ENCODE results near the gene CASK.

The CASK gene

GRCh38 chrX:41474726-41475100, 448.6 kb downstream of the CASK start:
- no peak overlapping the region for H2AK5ac ChIP-seq (ENCODE audit: low read length)
- DNase-seq, result peak; percentile 13
- no CpG with 5 or more reads among the region's 16 CpGs for WGBS (ENCODE audit: extremely low coverage, insufficient coverage, low lambda C conversion rate)

GRCh38 chrX:41473936-41474725, 449.2 kb downstream of the CASK start:
- Histone ChIP-seq H3K18ac (ENCODE audit: low read length) (peak overlapping the region; percentile 46), H3K79me2 (ENCODE audit: control insufficient read depth, insufficient read depth, low read length) (no peaks in the 10 kb centered on the region), H2BK15ac (replicated peaks; ENCODE audit: low read depth) (no peak overlapping the region), H3K27me3 (ENCODE audit: insufficient read depth, low read length, poor library complexity) (no peaks in the 10 kb centered on the region), H3K4ac (ENCODE audit: low read depth, low read length) (peak overlapping the region; percentile 1), H3K4me1 (ENCODE audit: control insufficient read depth, low read depth, low read length) (peaks cover 2% of the 10 kb centered on the region), H2BK120ac (ENCODE audit: low read depth, low read length) (peak overlapping the region; percentile 51), H4K5ac (ENCODE audit: low read length) (no peak overlapping the region), H3K79me1 (ENCODE audit: low read length) (no peaks in the 10 kb centered on the region), H3K36me3 (ENCODE audit: control insufficient read depth, insufficient read depth, low read length) (no peaks in the 10 kb centered on the region), H3K9ac (ENCODE audit: low read length) (no peak overlapping the region), H3K4me3 (ENCODE audit: low read length) (no peak overlapping the region), H3K4me2 (ENCODE audit: low read length) (no peak overlapping the region), H3K56ac (ENCODE audit: low read length) (peak overlapping the region; percentile 34), H3K27ac (ENCODE audit: low read depth, low read length) (peak overlapping the region; percentile 60), H4K8ac (ENCODE audit: low read depth, low read length) (no peak overlapping the region), H2BK5ac (ENCODE audit: low read length) (no peak overlapping the region), H3K23ac (ENCODE audit: low read length) (no peak overlapping the region), H2AK5ac (ENCODE audit: low read length) (no peak overlapping the region)
- no peak for DNase-seq
- WGBS (ENCODE audit: extremely low coverage, insufficient coverage, low lambda C conversion rate), result no CpG with 5 or more reads among the region's 91 CpGs

More at GRCh38 chrX:41474726-41475100, 448.6 kb downstream of the CASK start:
- Histone ChIP-seq H3K56ac (ENCODE audit: low read length) (peak overlapping the region; percentile 34), H3K23ac (ENCODE audit: low read length) (no peak overlapping the region), H4K5ac (ENCODE audit: low read length) (no peak overlapping the region), H2BK5ac (ENCODE audit: low read length) (no peak overlapping the region), H3K9ac (ENCODE audit: low read length) (no peak overlapping the region), H3K36me3 (ENCODE audit: control insufficient read depth, insufficient read depth, low read length) (no peaks in the 10 kb centered on the region), H3K4ac (ENCODE audit: low read depth, low read length) (peak overlapping the region; percentile 1), H3K4me1 (ENCODE audit: control insufficient read depth, low read depth, low read length) (peaks cover 2% of the 10 kb centered on the region), H4K8ac (ENCODE audit: low read depth, low read length) (no peak overlapping the region), H2BK120ac (ENCODE audit: low read depth, low read length) (peak overlapping the region; percentile 51), H3K79me1 (ENCODE audit: low read length) (no peaks in the 10 kb centered on the region), H3K4me3 (ENCODE audit: low read length) (no peak overlapping the region), H3K79me2 (ENCODE audit: control insufficient read depth, insufficient read depth, low read length) (no peaks in the 10 kb centered on the region), H3K4me2 (ENCODE audit: low read length) (no peak overlapping the region), H2BK15ac (replicated peaks; ENCODE audit: low read depth) (no peak overlapping the region), H3K27me3 (ENCODE audit: insufficient read depth, low read length, poor library complexity) (no peaks in the 10 kb centered on the region), H3K18ac (ENCODE audit: low read length) (peak overlapping the region; percentile 46), H3K27ac (ENCODE audit: low read depth, low read length) (peak overlapping the region; percentile 60)

GRCh38 chrX:41472231-41472815, 451.0 kb downstream of the CASK start:
- WGBS (ENCODE audit: extremely low coverage, insufficient coverage, low lambda C conversion rate), result no CpG with 5 or more reads among the region's 32 CpGs
- H4K8ac ChIP-seq (ENCODE audit: low read depth, low read length), result no peak overlapping the region
- no peak overlapping the region for H2BK5ac ChIP-seq (ENCODE audit: low read length)
- peak; percentile 74 for DNase-seq
- no peak overlapping the region for H2BK15ac ChIP-seq (replicated peaks; ENCODE audit: low read depth)
- no peak overlapping the region for H2BK120ac ChIP-seq (ENCODE audit: low read depth, low read length)
- H3K9ac ChIP-seq (ENCODE audit: low read length), result no peak overlapping the region
- no peaks in the 10 kb centered on the region for H3K36me3 ChIP-seq (ENCODE audit: control insufficient read depth, insufficient read depth, low read length)
- no peak overlapping the region for H3K4me2 ChIP-seq (ENCODE audit: low read length)
- no peak overlapping the region for H3K56ac ChIP-seq (ENCODE audit: low read length)
- no peak overlapping the region for H4K5ac ChIP-seq (ENCODE audit: low read length)
- H3K27me3 ChIP-seq (ENCODE audit: insufficient read depth, low read length, poor library complexity), result no peaks in the 10 kb centered on the region
- H3K4me3 ChIP-seq (ENCODE audit: low read length), result no peak overlapping the region
- peaks cover 2% of the 10 kb centered on the region for H3K4me1 ChIP-seq (ENCODE audit: control insufficient read depth, low read depth, low read length)
- H3K79me2 ChIP-seq (ENCODE audit: control insufficient read depth, insufficient read depth, low read length), result no peaks in the 10 kb centered on the region
- H2AK5ac ChIP-seq (ENCODE audit: low read length), result no peak overlapping the region
- H3K23ac ChIP-seq (ENCODE audit: low read length), result no peak overlapping the region
- no peak overlapping the region for H3K18ac ChIP-seq (ENCODE audit: low read length)
- H3K27ac ChIP-seq (ENCODE audit: low read depth, low read length), result no peak overlapping the region
- H3K4ac ChIP-seq (ENCODE audit: low read depth, low read length), result no peak overlapping the region
- H3K79me1 ChIP-seq (ENCODE audit: low read length), result no peaks in the 10 kb centered on the region

- Histone ChIP-seq H4K8ac (ENCODE audit: low read depth, low read length) (no peak overlapping the region), H3K4me2 (ENCODE audit: low read length) (no peak overlapping the region), H3K27me3 (ENCODE audit: insufficient read depth, low read length, poor library complexity) (no peaks in the 10 kb centered on the region), H3K79me2 (ENCODE audit: control insufficient read depth, insufficient read depth, low read length) (no peaks in the 10 kb centered on the region), H3K4me3 (ENCODE audit: low read length) (no peak overlapping the region), H3K4me1 (ENCODE audit: control insufficient read depth, low read depth, low read length) (peaks cover 2% of the 10 kb centered on the region), H3K56ac (ENCODE audit: low read length) (no peak overlapping the region), H2BK15ac (replicated peaks; ENCODE audit: low read depth) (no peak overlapping the region), H3K36me3 (ENCODE audit: control insufficient read depth, insufficient read depth, low read length) (no peaks in the 10 kb centered on the region), H2BK120ac (ENCODE audit: low read depth, low read length) (no peak overlapping the region), H3K9ac (ENCODE audit: low read length) (no peak overlapping the region), H2AK5ac (ENCODE audit: low read length) (no peak overlapping the region), H2BK5ac (ENCODE audit: low read length) (no peak overlapping the region), H3K4ac (ENCODE audit: low read depth, low read length) (no peak overlapping the region), H3K18ac (ENCODE audit: low read length) (no peak overlapping the region), H3K79me1 (ENCODE audit: low read length) (no peaks in the 10 kb centered on the region), H3K23ac (ENCODE audit: low read length) (no peak overlapping the region), H3K27ac (ENCODE audit: low read depth, low read length) (no peak overlapping the region), H4K5ac (ENCODE audit: low read length) (no peak overlapping the region)
- no CpG with 5 or more reads among the region's 2 CpGs for WGBS (ENCODE audit: extremely low coverage, insufficient coverage, low lambda C conversion rate)
- DNase-seq, result no peak
Observed at GRCh38 chrX:41471786-41472185, 451.6 kb downstream of the CASK start.

GRCh38 chrX:41470706-41471105, 452.6 kb downstream of the CASK start:
- H3K23ac ChIP-seq (ENCODE audit: low read length), result no peak overlapping the region
- no peaks in the 10 kb centered on the region for H3K79me2 ChIP-seq (ENCODE audit: control insufficient read depth, insufficient read depth, low read length)
- no peak overlapping the region for H3K9ac ChIP-seq (ENCODE audit: low read length)
- H3K4me3 ChIP-seq (ENCODE audit: low read length), result no peak overlapping the region
- no peak overlapping the region for H3K4ac ChIP-seq (ENCODE audit: low read depth, low read length)
- no peak overlapping the region for H3K56ac ChIP-seq (ENCODE audit: low read length)
- no peak for DNase-seq
- H3K4me1 ChIP-seq (ENCODE audit: control insufficient read depth, low read depth, low read length), result no peaks in the 10 kb centered on the region
- no peaks in the 10 kb centered on the region for H3K79me1 ChIP-seq (ENCODE audit: low read length)
- no peaks in the 10 kb centered on the region for H3K27me3 ChIP-seq (ENCODE audit: insufficient read depth, low read length, poor library complexity)
- H3K27ac ChIP-seq (ENCODE audit: low read depth, low read length), result no peak overlapping the region
- H4K5ac ChIP-seq (ENCODE audit: low read length), result no peak overlapping the region
- WGBS (ENCODE audit: extremely low coverage, insufficient coverage, low lambda C conversion rate), result no CpG with 5 or more reads among the region's 7 CpGs
- H2BK120ac ChIP-seq (ENCODE audit: low read depth, low read length), result no peak overlapping the region
- no peak overlapping the region for H3K18ac ChIP-seq (ENCODE audit: low read length)
- H2AK5ac ChIP-seq (ENCODE audit: low read length), result no peak overlapping the region
- no peak overlapping the region for H3K4me2 ChIP-seq (ENCODE audit: low read length)
- no peak overlapping the region for H2BK5ac ChIP-seq (ENCODE audit: low read length)
- H3K36me3 ChIP-seq (ENCODE audit: control insufficient read depth, insufficient read depth, low read length), result no peaks in the 10 kb centered on the region
- no peak overlapping the region for H2BK15ac ChIP-seq (replicated peaks; ENCODE audit: low read depth)
- H4K8ac ChIP-seq (ENCODE audit: low read depth, low read length), result no peak overlapping the region
